COLO829 (cell line): Measurements from ENCODE around the gene B3GNT4.
"Not testable (repeated sequence)": the region's sequence is repeated elsewhere in the genome, so short reads cannot be mapped to it uniquely, and the experiment has no call there.

Experiments
- DNase-seq: peaks from one replicate; pipeline ENCODE4 v3.0.0; 2012; ENCODE audit warnings: low spot score

B3GNT4 gene

DNA sequence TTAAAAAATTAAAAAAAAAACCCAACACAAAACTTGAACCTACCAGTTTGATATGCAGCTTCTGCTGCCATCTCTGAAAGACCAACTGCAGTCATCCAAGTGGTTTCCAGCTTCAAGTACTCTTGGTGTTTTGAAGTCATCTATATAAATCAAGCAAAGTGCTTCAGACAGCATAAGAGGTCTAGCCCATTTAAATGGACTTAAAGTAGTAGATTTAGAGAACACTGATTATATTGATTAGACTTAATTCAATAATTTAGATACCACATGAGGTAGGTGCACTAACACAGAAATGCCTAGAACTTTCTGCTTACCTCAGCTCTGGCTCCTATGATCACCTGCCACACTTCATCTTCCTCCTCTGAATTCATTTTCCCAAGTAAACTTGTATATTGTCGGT is 12.9 kb downstream of the B3GNT4 start:
- no peak for DNase-seq

DNA sequence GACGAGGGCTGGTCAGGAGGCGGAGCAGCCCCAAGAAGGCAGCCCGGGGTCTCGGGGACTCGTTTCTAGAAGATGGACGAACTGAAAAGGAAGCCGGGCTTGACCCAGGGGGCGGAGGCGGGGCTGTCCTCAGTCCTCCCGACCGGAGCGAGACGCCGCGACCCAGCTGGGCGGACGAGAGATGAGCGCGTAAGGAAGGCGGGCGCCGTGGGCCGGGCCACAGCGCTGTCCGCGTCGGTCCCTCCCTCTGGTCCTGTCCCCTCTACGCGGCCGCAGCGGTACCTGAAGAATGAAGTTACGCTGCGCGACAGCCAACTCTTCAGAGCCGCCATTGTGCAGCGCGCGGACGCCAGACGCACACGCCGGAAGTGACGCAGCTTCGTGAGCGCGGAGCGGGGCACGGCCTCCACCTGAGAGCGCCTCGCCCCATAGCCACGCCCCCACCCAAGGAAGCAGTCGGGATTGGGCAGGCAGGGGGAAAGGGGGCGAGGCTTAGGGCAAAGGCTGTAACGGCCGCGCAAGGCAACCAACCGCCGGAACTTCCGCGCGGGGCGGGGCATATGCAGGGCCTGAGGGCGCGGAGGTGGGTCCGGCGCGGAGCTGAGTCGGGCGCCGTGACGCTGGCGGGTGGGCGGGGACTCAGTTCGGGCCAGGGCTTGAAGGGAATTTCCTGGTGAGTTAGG is 22.3 kb downstream of the B3GNT4 start, which contains the start of gene DIABLO:
DIABLO (minus strand) TSS at position 370 of the 683 bp plus-strand sequence; CDS start at position 332, 38 bp downstream.
- DNase-seq: peak; percentile 93

DNA sequence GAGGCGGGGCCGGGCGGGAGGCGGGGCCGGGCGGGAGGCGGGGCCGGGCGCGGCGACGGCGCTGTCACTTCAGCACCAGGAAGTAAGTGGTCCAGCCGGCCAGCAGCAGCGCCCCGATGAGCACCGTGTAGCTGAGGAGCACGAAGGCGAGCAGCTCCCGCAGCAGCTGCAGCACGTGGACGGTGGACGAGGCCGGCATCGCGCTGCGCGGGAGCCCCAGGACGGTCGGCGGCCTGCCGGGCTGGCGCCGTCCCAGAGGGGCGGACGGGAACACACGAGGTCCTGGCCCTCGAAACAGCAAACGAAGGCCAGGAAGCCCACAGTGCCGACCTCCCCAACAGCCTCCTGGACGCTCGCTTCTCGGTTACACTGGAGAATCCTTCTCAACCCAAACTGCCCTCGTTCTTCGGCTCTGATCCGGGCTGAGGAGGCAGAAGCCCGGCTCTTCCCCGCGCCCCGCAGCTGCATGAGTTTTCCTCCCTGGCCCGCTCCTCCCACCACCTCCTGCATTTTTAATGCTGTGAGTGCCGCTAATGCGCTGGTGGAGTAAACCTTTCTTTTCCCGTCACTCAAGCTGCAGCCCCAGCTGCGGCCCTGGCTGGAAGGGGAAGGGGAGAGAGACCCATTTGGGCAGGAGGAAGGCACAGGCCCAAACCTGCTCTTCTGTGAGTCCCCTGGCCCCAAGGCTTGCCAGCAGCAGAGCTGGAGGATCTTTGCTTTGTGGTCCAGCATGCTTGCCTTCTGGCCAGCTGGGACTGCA is 23.0 kb downstream of the B3GNT4 start:
- no peak for DNase-seq

DNA sequence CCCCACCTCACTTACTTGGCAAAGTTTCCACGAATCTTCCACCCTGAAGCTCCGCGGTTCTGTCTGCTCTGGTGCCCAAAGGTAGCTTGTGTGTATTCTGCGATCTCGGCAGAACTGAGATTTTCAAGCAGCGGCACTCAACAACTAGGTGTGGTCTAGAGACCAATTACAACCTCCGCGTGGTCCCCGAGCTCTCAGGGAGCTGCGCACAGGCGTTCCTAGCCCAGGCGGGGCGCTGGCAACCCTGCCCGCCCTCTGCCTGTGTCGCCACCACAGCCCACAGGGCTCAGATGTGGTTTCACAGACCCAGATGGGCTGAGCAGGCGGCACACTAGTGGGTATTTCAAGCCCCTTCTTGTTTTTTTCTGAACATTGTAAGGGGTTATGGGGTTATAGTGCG is 23.8 kb downstream of the B3GNT4 start:
- no peak for DNase-seq

DNA sequence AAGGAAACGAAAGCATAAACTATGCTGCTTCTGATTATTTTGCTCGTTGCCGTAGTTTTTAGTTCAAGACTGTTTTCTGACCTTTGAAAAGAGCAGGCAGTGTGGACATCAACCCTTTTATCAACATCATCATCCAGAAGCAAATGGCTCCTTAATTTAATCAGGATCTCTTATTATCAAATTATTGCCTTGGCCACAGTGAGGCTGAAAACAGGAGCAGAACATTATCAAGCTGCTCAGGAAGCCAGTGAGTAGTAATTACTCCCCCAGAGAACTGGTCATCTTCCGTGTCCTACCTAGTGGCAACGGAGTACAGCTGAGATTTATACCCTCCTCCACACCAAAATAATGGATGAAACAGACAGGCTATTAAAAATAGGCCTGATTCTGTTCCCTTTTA is 24.6 kb downstream of the B3GNT4 start:
- DNase-seq: no peak

DNA sequence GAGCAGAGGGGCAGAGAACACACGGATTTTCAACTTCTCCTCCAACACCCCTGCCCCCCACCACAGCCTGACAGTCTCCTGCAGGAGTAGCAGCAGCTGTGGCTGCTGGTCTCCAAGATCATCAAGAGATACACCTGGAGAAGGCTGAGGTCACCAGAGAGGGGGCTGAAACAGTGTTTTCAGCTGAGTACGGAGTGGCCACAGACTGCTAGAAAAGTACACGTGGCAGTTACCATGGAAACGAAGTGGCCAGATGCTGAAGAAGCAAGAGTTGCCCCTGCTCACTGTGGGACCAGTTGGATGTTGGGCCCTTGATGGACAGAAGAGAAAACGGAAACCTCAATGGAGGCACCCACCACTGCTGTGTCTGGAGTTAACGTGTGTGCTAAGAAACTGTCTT is 27.3 kb downstream of the B3GNT4 start:
- DNase-seq: no peak

DNA sequence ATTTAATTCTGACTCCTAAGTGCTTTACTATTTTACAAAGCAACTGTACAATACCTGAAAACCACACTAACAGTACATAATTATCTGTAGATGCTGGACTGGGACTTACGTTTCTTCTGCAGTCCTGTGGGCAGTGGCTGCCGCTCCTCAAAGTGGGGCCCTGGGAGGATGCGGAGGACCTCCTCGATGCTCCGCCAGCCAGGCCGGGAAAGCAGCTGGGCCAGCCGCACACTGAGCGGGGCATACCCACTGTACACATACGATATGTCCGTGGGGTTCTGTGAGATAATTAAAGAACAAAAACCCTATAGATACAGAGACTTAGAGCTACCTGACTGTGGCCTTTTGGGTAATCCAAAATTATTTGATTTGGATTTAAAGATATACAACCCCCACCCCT is 29.2 kb downstream of the B3GNT4 start:
- DNase-seq: no peak

DNA sequence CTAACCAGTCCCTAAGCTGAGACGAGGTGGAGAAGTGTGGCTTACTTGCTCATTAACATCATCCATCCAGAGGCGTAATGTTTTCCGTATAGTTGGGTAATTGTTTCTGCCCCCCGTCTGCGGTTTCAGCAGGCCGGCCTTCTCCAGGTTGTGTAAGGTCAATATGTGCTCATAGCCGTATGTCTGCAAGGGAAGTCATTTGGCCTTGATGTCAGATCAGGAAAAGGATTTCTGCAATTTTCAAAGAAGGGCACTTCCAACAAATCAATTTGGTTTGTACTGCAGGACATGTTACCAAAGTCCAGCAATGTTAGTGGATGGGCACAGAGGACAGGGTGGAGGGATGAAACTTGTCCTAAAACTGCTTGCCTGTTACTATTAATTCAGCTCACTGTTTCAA is 32.2 kb downstream of the B3GNT4 start:
- DNase-seq: no peak

DNA sequence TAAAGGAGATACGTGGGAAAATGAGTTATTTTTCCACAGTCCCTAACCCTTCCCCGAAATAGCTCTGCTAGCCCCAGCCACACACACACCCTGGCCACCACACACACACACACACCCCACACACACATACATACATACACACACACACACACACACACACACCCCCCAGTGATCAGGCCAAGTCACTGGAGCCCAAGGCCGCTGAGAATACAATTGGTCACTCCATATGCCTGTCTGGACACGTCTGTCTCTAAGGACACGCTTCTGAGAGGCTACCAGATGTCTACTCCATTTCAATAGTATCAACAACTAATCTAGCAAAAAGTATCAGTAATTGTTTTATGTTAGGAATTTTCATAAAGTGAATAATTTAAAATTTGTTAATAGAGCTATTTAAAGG is 35.4 kb downstream of the B3GNT4 start:
- no peak for DNase-seq

DNA sequence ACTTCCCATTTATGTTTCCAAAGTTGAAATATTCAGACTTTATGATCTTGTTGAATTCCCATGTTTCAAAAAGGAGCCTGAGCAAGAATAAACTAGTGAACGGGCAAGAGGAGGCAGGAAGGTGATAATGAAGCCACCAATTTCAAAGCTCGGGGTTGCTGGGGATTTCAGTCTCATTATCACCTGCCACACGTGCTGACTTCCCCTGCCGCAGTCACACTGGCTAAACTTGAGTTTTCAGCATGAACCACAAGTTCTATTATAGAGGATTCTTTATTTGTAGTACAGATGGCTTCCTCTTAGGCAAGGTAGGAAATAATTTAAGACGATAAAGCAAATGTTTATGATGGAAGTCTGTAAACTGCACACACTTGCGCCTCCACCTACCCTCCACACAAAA is 40.5 kb downstream of the B3GNT4 start:
- no peak for DNase-seq

DNA sequence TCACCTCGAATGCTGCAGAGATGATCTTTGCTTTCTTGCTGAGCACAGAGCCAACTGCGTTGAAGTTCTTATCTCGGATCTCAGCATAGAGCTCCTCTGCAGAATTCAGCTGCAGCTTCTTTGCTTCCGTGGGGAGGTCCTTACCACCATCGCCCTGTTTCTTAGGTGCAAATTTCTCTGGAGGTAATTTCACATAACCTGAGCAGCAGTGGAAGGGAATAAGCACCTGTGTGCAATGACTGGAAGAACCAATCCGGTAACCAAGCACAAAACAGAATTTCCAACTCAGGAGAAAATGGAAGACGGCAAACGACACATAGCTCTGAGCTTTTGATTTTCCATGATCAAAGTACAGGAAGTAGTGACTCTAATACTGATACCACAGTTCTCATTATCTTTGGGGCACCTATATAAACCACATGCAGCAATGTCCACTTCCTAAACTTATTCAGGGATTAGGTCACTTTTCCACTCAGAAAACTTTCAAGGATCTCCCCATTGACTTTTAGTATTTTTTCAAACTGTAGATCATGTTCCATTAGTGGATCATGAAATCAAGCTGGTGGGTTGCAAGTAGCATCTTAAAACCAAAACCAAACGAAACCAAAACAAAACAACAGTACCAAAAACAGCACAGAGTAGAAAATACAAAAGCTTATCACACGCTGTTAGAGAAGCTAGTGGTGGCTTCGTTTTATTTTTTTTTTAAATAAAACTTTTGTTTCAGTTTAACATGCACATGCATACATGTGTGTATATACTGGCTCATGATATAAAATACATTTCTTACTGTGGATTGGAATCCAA is 41.3 kb downstream of the B3GNT4 start:
- no peak for DNase-seq

DNA sequence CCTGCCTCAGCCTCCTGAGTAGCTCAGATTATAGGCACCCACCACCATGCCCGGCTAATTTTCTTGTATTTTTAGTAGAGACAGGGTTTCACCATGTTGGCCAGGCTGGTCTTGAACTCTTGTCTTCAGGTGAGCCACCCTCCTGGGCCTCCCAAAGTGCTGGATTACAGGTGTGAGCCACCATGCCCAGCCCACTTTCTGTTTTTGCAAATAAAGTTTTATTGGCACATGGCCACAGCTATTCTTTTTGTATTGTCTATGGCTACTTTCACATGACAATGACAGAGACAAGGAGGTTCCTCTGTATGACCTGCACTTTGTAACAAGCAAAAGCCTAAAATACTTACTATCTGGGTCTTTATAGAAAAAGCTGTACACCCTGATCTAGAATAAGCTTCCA is 42.0 kb downstream of the B3GNT4 start:
- no peak for DNase-seq

DNA sequence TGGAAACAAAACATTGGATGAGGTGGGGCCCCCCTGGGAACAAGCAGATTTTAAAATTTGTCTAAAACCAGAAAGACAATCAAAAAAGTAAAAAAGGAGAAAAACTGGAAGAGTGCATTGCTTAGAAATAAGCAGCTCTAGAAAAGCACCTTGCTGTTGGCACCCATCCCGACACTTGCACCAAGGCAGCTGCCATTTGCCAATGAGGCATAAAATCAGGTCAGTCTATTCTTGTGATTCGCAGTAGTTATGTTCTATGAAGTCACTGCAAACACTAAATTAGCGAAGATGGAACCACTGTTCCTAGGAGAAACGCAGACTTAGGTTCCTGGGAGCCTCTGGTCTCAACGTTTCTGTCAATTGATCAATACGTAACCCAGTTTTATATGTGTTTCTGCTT is 46.5 kb downstream of the B3GNT4 start:
- DNase-seq: no peak

DNA sequence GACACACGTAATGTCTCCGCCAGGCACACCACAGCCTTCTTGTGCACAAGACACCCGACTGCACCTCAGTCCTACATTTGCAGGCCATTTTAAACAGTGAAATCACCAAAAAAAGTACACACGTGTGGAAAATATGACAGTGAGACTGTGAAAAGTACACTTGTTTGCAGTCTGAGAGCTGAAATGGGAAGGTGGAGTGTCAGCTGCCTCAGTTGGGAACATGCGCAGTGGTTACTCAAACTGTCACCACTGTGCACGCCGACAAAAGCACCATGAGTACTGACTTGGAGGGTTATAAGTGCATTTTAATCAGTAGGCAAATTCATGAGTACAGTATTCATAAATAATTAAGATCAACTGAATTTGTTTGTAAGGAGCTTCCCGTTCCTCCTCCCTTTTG is 47.0 kb downstream of the B3GNT4 start:
- no peak for DNase-seq

DNA sequence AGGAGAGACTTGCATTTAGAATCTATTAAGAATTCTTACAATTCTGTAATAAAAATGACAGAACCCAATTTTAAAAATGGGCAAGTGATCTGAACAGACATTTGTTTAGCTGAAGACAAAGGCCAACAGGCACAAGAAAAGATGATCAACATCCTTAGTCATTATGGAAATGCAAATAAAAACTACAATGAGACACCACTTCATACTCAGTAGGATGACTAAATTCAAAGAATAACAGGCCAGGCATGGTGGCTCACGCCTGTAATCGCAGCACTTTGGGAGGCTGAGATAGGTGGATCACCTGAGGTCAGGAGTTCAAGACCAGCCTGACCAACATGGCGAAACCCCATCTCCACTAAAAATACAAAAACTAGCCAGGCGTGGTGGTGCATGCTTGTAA is 55.0 kb downstream of the B3GNT4 start:
- DNase-seq: not testable (repeated sequence)
